Caco-2 (cell line): Measurements from ENCODE around the gene SH3TC1. TPM values are rescaled to one million over a fixed set of nuclear protein-coding genes. Genes with fewer than 3 reads are reported as not detected.

Experiments used
- BruUV-seq: library from RNA; stranded (reverse); fragments of 400-500 nt; replicated peaks from 2 replicates; lab custom pipeline; 2021; lab: Mats Ljungman, UMichigan
- CTCF ChIA-PET: fragments of 300-600 bp; sonication (Branson Sonifier 250); formaldehyde crosslinking; loops from one replicate; lab custom pipeline; 2022; ENCODE audit warnings: antibody characterized with exemption; lab: Charles Lee
- POLR2A ChIA-PET: fragments of 300-600 bp; sonication (Branson Sonifier 250); formaldehyde crosslinking; loops from one replicate; lab custom pipeline; 2022; ENCODE audit warnings: antibody characterized with exemption; lab: Charles Lee
- DNase-seq, 2 experiments: peaks; one replicate each; pipeline versions ENCODE4 v3.0.0 to v3.0.0-alpha.2; 2020 to 2022
- H3K27me3 ChIP-seq: replicated peaks from 2 replicates; pipeline ENCODE4 v1.6.0; 2011; ENCODE audit warnings: low read length; ENCODE audit not compliant: control insufficient read depth, insufficient read depth
- H3K36me3 ChIP-seq: 2 replicates; pipeline ENCODE4 v1.5.1; 2011; ENCODE audit warnings: low read length; ENCODE audit not compliant: control insufficient read depth, insufficient read depth
- H3K4me1 ChIP-seq: fragments of 250-450 bp; sonication (Bioruptor Pico); 2 replicates; pipeline ENCODE4 v1.5.1; 2020; ENCODE audit warnings: mild to moderate bottlenecking
- H3K4me3 ChIP-seq: 2 replicates; pipeline ENCODE4 v1.5.1; 2011; ENCODE audit warnings: low read depth, mild to moderate bottlenecking, control low read depth, low read length
- H3K9me3 ChIP-seq: fragments of 250-450 bp; sonication (Bioruptor Pico); 2 replicates; pipeline ENCODE4 v1.5.1; 2020; ENCODE audit warnings: mild to moderate bottlenecking, moderate library complexity
- H3K27ac Mint-ChIP-seq: one replicate; pipeline ENCODE4 v1.8.0; 2022; ENCODE audit warnings: mixed read lengths; ENCODE audit not compliant: unreplicated experiment
- H3K27me3 Mint-ChIP-seq: one replicate; pipeline ENCODE4 v1.8.0; 2022; ENCODE audit warnings: mixed read lengths; ENCODE audit not compliant: insufficient read depth, unreplicated experiment
- H3K36me3 Mint-ChIP-seq: one replicate; pipeline ENCODE4 v1.8.0; 2022; ENCODE audit warnings: mild to moderate bottlenecking, mixed read lengths; ENCODE audit not compliant: insufficient read depth, unreplicated experiment
- H3K4me1 Mint-ChIP-seq: one replicate; pipeline ENCODE4 v1.8.0; 2022; ENCODE audit warnings: low read depth, mixed read lengths; ENCODE audit not compliant: unreplicated experiment
- H3K4me3 Mint-ChIP-seq: one replicate; pipeline ENCODE4 v1.8.0; 2022; ENCODE audit warnings: mild to moderate bottlenecking, moderate library complexity, mixed read lengths; ENCODE audit not compliant: unreplicated experiment
- H3K9me3 Mint-ChIP-seq: one replicate; pipeline ENCODE4 v1.8.0; 2022; ENCODE audit warnings: mixed read lengths; ENCODE audit not compliant: unreplicated experiment
- intact Hi-C: fragments of 100-400 bp; cut with micrococcal nuclease; formaldehyde crosslinking; loops from one replicate; pipeline ENCODE4 v1.10.0; 2022; ENCODE audit not compliant: unreplicated experiment
- total RNA-seq: library from RNA; stranded (reverse); gene quantifications from 2 replicates; pipeline ENCODE4 v1.2.3, GENCODE V29; 2022
- TF ChIP-seq, protein P1 (sequence below), 2 experiments: fragments of 200-600 bp in 1 of 2; IDR thresholded peaks; 1 replicate in 1 of 2; 2 replicates in 1 of 2; pipeline versions ENCODE4 v1.5.1 to v1.8.0; 2011 to 2022; ENCODE audit warnings: antibody characterized with exemption in 1 of 2, control low read depth in 1 of 2, inconsistent platforms in 1 of 2, low read depth in 1 of 2, low read length in 1 of 2, mild to moderate bottlenecking in 1 of 2, moderate library complexity in 1 of 2; ENCODE audit not compliant: insufficient read depth in 1 of 2, severe bottlenecking in 1 of 2, unreplicated experiment in 1 of 2

The SH3TC1 gene
- total RNA-seq, 1 experiment from 2014 or later, result 18.6 TPM

DNA sequence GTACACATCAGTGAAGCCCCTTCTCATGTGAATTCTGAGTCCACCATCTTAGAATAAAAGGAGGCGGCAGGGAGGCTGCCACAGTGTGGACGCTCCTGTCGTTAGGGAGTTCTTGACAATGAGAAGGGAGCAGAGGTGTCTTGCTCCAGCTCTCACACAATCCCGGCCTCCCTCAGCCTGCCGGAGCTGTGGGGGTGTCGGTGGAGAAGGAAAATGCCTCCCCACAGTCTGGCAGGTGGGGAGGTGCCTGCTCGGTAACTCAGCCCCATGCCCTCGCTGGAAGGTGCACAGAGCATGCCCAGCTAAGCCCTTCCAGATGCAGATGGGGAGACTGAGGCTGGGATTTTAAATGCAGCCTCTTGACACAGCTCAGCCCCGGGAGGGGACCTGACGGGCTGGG, 20.0 kb upstream of the SH3TC1 start:
- ChIA-PET CTCF (interaction anchor here (1.5 to 1.6 kb wide), 2 partner anchors 15 to 20 kb away, joined by 3 to 5 read pairs; partner anchors contain the start of gene SH3TC1), POLR2A (no interaction called here)
- TF ChIP-seq, protein P1, sequence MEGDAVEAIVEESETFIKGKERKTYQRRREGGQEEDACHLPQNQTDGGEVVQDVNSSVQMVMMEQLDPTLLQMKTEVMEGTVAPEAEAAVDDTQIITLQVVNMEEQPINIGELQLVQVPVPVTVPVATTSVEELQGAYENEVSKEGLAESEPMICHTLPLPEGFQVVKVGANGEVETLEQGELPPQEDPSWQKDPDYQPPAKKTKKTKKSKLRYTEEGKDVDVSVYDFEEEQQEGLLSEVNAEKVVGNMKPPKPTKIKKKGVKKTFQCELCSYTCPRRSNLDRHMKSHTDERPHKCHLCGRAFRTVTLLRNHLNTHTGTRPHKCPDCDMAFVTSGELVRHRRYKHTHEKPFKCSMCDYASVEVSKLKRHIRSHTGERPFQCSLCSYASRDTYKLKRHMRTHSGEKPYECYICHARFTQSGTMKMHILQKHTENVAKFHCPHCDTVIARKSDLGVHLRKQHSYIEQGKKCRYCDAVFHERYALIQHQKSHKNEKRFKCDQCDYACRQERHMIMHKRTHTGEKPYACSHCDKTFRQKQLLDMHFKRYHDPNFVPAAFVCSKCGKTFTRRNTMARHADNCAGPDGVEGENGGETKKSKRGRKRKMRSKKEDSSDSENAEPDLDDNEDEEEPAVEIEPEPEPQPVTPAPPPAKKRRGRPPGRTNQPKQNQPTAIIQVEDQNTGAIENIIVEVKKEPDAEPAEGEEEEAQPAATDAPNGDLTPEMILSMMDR (IDR thresholded peaks at IDR 0.05; ENCODE audit: insufficient read depth in 1 of 2, low read depth in 1 of 2, low read length in 1 of 2, severe bottlenecking in 1 of 2, unreplicated experiment in 1 of 2), result no peak

GRCh38 chr4:8179771-8180170, 19.3 kb upstream of the SH3TC1 start:
- Mint-ChIP-seq H3K4me3 (no peak overlapping the region), H3K36me3 (peaks cover 4% of the 10 kb centered on the region), H3K27ac (no peak overlapping the region), H3K4me1 (peaks cover 19% of the 10 kb centered on the region), H3K9me3 (no peaks in the 10 kb centered on the region), H3K27me3 (no peaks in the 10 kb centered on the region)
- H3K4me1 ChIP-seq, result peaks cover 43% of the 10 kb centered on the region
- CTCF ChIA-PET, result interaction anchor here (0.9 to 1.6 kb wide), 3 partner anchors 15 to 63 kb away, joined by 3 to 5 read pairs (median 3); partner anchors contain the start of gene SH3TC1
- H3K4me3 ChIP-seq, result no peak overlapping the region
- H3K27me3 ChIP-seq, result no peaks in the 10 kb centered on the region
- intact Hi-C loops, result no loop called here
- POLR2A ChIA-PET, result no interaction called here
- TF ChIP-seq, protein P1 (IDR thresholded peaks at IDR 0.05; ENCODE audit: insufficient read depth in 1 of 2, low read depth in 1 of 2, low read length in 1 of 2, severe bottlenecking in 1 of 2, unreplicated experiment in 1 of 2), result no peak
- no peaks in the 10 kb centered on the region for H3K9me3 ChIP-seq
- DNase-seq, result no peak
- H3K36me3 ChIP-seq, result no peaks in the 10 kb centered on the region
- BruUV-seq, result no TSS peak

More for the DNA sequence above, 20.0 kb upstream of the SH3TC1 start:
- no peak overlapping the region for H3K4me3 Mint-ChIP-seq
- no peaks in the 10 kb centered on the region for H3K27me3 Mint-ChIP-seq
- H3K4me1 Mint-ChIP-seq, result peaks cover 19% of the 10 kb centered on the region
- DNase-seq, result no peak
- no peaks in the 10 kb centered on the region for H3K9me3 Mint-ChIP-seq
- H3K9me3 ChIP-seq, result no peaks in the 10 kb centered on the region
- H3K27me3 ChIP-seq, result no peaks in the 10 kb centered on the region
- H3K4me3 ChIP-seq, result no peak overlapping the region
- intact Hi-C loops, result no loop called here
- no peaks in the 10 kb centered on the region for H3K36me3 ChIP-seq
- H3K27ac Mint-ChIP-seq, result no peak overlapping the region
- H3K4me1 ChIP-seq, result peaks cover 40% of the 10 kb centered on the region
- BruUV-seq, result no TSS peak
- H3K36me3 Mint-ChIP-seq, result peaks cover 4% of the 10 kb centered on the region

DNA sequence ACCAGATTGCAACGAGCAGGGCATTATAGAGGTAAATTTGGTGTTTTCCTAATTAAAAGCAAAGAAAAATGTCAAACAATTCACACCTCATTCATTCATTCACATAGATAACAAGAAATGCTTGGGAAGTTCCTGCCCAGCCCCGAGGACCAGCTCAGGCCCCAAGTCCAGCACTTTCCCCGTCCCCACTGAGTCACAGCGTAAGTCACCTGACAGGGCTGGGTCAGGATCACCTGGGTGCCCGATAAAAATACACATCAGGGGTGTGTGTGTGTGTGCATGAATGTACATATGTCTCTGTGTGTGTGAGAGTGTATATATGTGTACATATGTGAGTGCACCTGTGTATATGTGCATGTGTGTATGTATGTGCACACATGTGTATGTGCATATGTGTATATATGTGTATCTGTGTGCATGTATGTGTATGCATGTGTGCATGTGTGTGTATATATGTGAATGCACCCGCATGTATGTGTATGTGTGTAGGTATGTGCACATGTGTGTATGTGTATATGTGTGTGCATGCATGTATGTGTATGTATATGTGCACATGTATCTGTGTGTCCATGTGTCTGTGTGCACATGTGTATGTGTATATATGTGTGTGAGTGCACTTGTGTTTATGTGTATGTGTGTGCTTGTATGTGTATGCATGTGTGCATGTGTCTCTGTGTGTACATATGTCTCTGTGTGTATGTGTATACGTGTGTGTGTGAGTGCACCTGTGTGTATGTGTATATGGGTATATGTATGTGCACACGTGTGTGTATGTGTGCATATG, 18.6 kb upstream of the SH3TC1 start:
- Histone ChIP-seq H3K36me3 (no peaks in the 10 kb centered on the region), H3K9me3 (no peaks in the 10 kb centered on the region), H3K27me3 (no peaks in the 10 kb centered on the region), H3K4me1 (peaks cover 43% of the 10 kb centered on the region), H3K4me3 (no peak overlapping the region)
- TF ChIP-seq, protein P1 (IDR thresholded peaks at IDR 0.05; ENCODE audit: insufficient read depth in 1 of 2, low read depth in 1 of 2, low read length in 1 of 2, severe bottlenecking in 1 of 2, unreplicated experiment in 1 of 2), result no peak
- Mint-ChIP-seq H3K9me3 (no peaks in the 10 kb centered on the region), H3K36me3 (peaks cover 4% of the 10 kb centered on the region), H3K4me1 (peaks cover 19% of the 10 kb centered on the region), H3K27ac (no peak overlapping the region), H3K27me3 (no peaks in the 10 kb centered on the region), H3K4me3 (no peak overlapping the region)
- POLR2A ChIA-PET, result no interaction called here
- intact Hi-C loops, result no loop called here
- no TSS peak for BruUV-seq
- no peak for DNase-seq
- CTCF ChIA-PET, result interaction anchor here (0.9 to 1.6 kb wide), 3 partner anchors 14 to 62 kb away, joined by 3 to 5 read pairs (median 3); partner anchors contain the start of gene SH3TC1
